ENCODE data around the gene CYP2C19.

DNA sequence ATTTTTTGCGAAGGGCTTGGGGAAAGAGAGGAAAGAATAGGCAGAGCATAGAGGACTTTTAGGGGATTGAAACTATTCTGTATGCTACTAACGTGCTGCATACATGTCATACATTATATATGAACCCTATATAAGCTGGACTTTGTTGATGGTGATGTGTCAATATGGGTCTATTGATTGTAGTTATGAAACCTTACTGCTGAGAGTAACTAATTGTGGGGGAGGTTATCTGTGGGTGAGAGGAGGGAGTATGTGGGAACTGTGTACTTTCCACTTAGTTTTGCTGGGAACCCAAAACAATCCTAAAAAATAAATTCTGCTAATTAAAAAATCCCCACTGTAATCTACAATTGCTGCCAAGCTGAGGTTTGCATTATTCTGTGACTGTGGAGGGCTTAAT, 15.3 kb upstream of the CYP2C19 start:
- TF ChIP-seq OSR1 (CRISPR knock-in tag; IDR thresholded peaks at IDR 0.05) (no peak), RARB (CRISPR knock-in tag; IDR thresholded peaks at IDR 0.05) (no peak), ZFP3 (CRISPR knock-in tag; IDR thresholded peaks at IDR 0.05) (no peak), ZNF565 (CRISPR knock-in tag; conservative IDR thresholded peaks at IDR 0.05; ENCODE audit: low read depth) (no peak), ZFP30 (CRISPR knock-in tag; IDR thresholded peaks at IDR 0.05) (no peak), TCF4 (CRISPR knock-in tag; IDR thresholded peaks at IDR 0.05; ENCODE audit: borderline replicate concordance) (no peak), ZNF70 (CRISPR knock-in tag; IDR thresholded peaks at IDR 0.05) (no peak)
- TF ChIP-seq, protein P1, sequence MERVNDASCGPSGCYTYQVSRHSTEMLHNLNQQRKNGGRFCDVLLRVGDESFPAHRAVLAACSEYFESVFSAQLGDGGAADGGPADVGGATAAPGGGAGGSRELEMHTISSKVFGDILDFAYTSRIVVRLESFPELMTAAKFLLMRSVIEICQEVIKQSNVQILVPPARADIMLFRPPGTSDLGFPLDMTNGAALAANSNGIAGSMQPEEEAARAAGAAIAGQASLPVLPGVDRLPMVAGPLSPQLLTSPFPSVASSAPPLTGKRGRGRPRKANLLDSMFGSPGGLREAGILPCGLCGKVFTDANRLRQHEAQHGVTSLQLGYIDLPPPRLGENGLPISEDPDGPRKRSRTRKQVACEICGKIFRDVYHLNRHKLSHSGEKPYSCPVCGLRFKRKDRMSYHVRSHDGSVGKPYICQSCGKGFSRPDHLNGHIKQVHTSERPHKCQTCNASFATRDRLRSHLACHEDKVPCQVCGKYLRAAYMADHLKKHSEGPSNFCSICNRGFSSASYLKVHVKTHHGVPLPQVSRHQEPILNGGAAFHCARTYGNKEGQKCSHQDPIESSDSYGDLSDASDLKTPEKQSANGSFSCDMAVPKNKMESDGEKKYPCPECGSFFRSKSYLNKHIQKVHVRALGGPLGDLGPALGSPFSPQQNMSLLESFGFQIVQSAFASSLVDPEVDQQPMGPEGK (CRISPR knock-in tag; IDR thresholded peaks at IDR 0.05; ENCODE audit: borderline replicate concordance) = no peak
- TF ChIP-seq, protein P2, sequence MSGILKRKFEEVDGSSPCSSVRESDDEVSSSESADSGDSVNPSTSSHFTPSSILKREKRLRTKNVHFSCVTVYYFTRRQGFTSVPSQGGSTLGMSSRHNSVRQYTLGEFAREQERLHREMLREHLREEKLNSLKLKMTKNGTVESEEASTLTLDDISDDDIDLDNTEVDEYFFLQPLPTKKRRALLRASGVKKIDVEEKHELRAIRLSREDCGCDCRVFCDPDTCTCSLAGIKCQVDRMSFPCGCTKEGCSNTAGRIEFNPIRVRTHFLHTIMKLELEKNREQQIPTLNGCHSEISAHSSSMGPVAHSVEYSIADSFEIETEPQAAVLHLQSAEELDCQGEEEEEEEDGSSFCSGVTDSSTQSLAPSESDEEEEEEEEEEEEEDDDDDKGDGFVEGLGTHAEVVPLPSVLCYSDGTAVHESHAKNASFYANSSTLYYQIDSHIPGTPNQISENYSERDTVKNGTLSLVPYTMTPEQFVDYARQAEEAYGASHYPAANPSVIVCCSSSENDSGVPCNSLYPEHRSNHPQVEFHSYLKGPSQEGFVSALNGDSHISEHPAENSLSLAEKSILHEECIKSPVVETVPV (CRISPR knock-in tag; IDR thresholded peaks at IDR 0.05) = no peak
- TF ChIP-seq, protein P3, sequence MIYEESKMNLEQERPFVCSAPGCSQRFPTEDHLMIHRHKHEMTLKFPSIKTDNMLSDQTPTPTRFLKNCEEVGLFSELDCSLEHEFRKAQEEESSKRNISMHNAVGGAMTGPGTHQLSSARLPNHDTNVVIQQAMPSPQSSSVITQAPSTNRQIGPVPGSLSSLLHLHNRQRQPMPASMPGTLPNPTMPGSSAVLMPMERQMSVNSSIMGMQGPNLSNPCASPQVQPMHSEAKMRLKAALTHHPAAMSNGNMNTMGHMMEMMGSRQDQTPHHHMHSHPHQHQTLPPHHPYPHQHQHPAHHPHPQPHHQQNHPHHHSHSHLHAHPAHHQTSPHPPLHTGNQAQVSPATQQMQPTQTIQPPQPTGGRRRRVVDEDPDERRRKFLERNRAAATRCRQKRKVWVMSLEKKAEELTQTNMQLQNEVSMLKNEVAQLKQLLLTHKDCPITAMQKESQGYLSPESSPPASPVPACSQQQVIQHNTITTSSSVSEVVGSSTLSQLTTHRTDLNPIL (CRISPR knock-in tag; IDR thresholded peaks at IDR 0.05; ENCODE audit: low read depth) = no peak

Data from SK-N-SH treated with all-trans-retinoic acid at 6 μM for 48 hours (cell line).